ENCODE results near the gene STARD8.

Gene STARD8

DNA sequence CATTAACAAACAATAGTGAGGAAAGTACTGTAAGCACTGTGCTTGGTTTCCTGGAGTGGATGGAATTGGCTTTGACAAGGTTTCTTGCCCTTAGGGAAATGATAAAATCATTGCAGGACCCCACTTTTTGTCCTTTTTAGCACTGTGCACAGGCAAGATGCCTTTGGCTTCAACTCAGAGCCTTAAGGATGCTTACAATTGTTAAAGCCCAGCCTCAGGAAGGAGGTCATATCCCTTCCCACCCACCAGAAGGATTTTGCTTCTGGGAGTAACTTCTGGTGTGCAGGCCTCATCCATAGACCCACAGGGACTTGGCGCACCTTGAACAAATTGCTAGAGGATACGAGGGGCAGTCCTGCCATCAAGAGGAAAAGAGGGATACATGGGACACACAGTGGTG lies 44.5 kb downstream of the STARD8 start:
- in situ Hi-C loops (cut with HindIII; ENCODE audit: low sequenced_read_pairs), result no loop called here

GRCh38 chrX:68692651-68693050 lies 45.2 kb downstream of the STARD8 start:
- in situ Hi-C loops (cut with HindIII; ENCODE audit: low sequenced_read_pairs), result no loop called here

GRCh38 chrX:68693481-68694434 lies 46.3 kb downstream of the STARD8 start:
- in situ Hi-C loops (cut with HindIII; ENCODE audit: low sequenced_read_pairs), result no loop called here

GRCh38 chrX:68694435-68695205 lies 47.2 kb downstream of the STARD8 start:
- in situ Hi-C loops (cut with HindIII; ENCODE audit: low sequenced_read_pairs), result no loop called here

- in situ Hi-C loops (cut with HindIII; ENCODE audit: low sequenced_read_pairs), result no loop called here
Measured at GRCh38 chrX:68695206-68695845, 47.9 kb downstream of the STARD8 start.

DNA sequence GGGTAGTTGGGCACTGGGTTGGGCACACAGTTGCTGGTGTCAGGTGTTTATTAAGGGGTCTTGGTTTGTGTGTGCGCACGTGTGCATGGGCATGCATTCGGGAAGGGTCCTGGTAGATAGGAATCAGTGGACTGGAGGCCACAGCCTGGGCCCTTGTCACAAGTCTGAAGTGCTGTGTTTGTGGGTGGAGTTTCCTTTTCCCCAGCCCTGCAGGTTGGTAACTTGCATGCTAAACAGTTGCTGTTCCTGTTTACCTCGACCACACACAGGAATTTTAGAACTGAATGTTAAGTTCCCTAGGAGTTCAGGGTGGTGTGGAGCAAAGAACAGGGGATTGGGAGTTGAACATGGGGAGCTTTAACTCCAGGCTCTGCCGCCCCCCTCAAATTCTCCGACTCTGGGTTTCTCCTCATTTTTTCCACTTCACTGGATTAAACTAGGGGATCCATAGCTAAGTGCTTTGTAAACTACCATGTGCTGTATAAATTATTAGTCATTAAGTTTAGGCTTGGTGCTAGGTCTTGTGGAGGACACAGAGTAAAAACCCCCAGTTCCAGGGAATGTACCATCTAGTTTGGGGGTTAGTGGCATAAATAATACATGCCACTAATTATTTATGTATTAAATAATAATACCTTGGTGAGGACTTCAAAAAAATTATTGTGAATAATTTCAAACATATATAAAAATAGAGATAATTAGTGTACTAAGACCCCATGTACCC lies 49.0 kb downstream of the STARD8 start:
- in situ Hi-C loops (cut with HindIII; ENCODE audit: low sequenced_read_pairs), result no loop called here

DNA sequence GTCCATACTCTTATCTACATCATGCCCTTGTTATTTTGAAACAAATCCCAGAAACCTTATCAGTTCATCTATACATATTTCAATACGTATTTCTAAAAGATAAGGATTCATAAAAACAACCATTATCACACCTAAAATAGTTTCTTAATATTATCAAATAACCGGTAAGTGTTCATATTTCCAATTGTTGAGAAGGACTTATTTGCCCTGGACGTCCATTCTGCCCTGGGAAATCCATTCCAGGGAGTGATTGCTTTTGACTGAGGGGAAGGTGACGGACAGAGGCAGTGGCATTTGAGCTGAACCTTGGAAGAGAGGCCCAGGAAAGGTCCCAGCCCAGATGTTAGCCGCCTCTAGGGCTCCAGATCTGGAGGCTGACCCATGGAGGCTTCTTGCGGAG lies 49.6 kb downstream of the STARD8 start:
- in situ Hi-C loops (cut with HindIII; ENCODE audit: low sequenced_read_pairs), result no loop called here

GRCh38 chrX:68697465-68698125 lies 50.1 kb downstream of the STARD8 start:
- in situ Hi-C loops (cut with HindIII; ENCODE audit: low sequenced_read_pairs), result no loop called here

DNA sequence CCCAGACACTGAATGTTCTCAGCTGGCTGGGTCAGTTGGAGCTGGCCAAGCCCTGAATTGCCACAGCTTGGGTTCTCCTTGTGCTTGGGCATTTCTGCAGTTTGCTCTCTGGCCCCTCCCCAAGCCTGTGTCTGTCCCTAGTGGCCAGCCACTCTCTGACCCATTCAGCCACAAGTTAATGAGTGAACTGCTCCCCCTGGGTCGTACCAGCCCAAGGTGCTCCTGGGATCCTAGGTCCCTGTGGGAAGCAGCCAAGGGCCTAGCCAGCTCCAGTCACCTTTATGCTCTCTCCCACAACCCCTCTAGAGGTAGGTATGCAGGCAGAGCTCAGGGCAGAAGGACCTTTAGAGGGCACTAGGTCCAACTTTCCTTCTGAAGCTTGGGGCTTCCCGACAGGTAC lies 51.5 kb downstream of the STARD8 start:
- in situ Hi-C loops (cut with HindIII; ENCODE audit: low sequenced_read_pairs), result no loop called here

GRCh38 chrX:68699960-68700746 lies 52.7 kb downstream of the STARD8 start:
- in situ Hi-C loops (cut with HindIII; ENCODE audit: low sequenced_read_pairs), result no loop called here

DNA sequence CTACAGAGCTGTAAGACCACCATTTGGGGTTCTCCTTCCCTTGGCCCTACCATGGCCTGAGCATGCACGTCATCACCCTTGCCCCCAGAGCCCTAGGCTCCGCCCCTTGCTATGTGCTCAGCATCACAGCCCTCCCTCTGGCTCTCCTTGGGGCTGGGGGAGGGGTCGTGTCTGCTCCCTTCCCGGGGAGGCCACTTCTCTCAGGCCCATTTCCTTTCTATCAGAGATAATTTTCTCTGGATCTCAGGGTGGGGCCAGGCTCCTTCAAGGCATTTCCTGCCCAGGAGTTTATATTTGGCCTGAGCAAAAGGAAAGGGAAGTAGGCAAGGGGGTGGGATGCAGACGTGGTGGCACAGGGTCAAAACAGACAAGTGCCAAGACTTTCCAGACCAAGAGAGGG lies 55.9 kb downstream of the STARD8 start:
- in situ Hi-C loops (cut with HindIII; ENCODE audit: low sequenced_read_pairs), result no loop called here

GRCh38 chrX:68703846-68704245 lies 56.4 kb downstream of the STARD8 start:
- in situ Hi-C loops (cut with HindIII; ENCODE audit: low sequenced_read_pairs), result no loop called here

DNA sequence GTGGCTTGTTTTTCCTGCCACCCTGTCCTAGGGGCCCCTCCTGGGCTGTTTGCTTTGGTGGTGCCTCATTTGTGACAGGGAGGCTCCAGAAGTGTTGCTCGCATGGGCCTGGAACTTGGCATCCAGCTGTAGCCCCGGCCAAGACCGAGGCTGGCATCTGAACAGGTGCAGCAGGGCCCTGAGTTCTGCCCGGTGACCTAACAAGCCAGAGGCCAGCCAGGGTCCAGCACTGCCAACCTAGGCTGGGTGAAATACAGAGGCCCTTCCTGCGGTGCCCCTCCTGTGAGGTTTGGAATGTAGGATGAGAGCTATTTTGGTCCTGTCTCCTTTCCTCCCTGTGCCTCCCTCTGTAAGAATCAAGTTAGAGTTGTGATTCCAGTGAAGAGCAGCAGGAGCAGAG lies 58.5 kb downstream of the STARD8 start:
- in situ Hi-C loops (cut with HindIII; ENCODE audit: low sequenced_read_pairs), result no loop called here

DNA sequence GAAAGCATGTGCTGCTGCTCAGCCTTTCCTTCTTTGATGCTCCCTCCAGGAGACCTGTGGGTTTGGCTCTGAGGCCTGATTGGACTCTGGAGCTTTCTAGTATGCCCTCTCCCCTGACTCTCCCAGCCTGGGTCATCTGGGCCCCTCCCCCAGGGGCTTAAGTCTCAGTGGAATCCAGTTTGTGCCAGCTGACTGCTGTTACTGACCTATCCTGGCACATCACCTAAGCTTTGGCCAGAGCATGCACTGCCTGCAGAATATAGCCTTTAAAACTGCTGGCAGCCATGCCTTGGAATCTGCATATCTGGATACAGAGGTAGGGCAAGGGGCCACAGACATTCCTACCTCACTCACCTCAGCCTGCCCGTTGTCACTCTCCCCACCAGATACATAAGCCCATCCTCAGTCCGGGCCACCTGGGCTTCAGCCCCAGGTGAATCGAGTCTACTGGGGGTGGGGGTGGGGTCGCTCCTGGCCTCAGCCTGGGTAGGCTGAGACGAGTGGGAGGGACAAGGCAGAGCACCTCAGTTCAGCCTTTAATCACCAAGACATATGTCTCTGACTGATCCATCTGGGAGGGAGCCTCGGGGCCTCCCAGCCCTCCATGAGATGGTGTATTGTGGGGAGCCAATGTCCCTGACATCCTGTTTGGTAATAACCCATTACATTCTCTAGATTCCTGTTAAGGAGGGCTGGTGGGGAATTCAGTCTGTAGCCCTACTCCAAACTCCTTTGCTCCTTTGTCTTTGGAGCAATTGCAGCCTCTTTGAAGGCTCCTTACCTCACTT lies 61.2 kb downstream of the STARD8 start:
- in situ Hi-C loops (cut with HindIII; ENCODE audit: low sequenced_read_pairs), result no loop called here

- in situ Hi-C loops (cut with HindIII; ENCODE audit: low sequenced_read_pairs), result no loop called here
Measured at GRCh38 chrX:68710870-68711576, 63.6 kb downstream of the STARD8 start.

DNA sequence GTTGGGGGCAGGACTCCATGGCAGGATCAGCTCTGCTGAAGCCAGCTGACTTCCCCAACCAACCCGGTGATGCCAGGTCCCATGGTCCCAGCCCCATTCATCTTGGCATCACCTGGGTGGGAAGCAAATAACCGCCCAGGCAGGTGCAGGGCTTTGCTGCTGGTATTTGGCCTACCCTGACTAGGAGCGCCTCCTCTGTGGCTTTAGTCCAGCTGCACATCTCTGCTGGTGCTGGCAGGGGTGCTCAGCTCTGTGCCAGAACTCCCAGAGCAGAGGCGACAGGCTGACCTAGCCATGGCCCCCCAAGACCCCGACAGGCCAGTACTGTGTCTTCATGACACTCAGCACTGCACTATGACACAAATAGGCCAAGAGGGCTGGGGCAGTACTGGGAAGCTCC lies 64.4 kb downstream of the STARD8 start:
- in situ Hi-C loops (cut with HindIII; ENCODE audit: low sequenced_read_pairs), result no loop called here

DNA sequence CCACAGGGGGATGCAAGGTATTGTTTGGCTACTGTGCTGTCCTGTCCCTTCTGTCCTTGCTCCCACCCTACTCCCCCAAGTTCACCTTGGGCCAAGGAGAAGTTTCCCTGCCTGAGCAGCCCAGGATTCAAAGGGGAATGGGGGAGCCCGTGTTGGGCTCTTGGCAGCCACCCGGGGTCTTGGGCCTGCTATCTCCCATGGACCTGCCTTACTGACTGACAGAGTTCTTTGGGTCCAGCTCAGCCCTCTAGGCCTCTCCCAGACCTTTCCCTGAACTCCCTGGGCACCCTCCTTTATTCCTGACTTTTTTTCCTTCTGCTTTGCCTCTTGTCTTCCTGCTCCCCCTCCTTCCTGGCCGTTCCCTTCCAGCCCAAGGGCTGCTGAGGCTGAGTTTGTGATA lies 67.4 kb downstream of the STARD8 start:
- in situ Hi-C loops (cut with HindIII; ENCODE audit: low sequenced_read_pairs), result no loop called here

GRCh38 chrX:68717196-68717595 lies 69.7 kb downstream of the STARD8 start:
- in situ Hi-C loops (cut with HindIII; ENCODE audit: low sequenced_read_pairs), result no loop called here

Measured in DLD1 (cell line).